Measurements from ENCODE around the gene VTI1A. TPM values are rescaled to one million over a fixed set of nuclear protein-coding genes. Genes with fewer than 3 reads are reported as not detected.

Gene VTI1A
- total and polyA plus RNA-seq, 2 of the 8 experiments (the other 6 are each of a cell fraction or from before 2014, with no cell fraction given): 6.0 to 20.0 TPM

- Histone ChIP-seq H3K79me2 (ENCODE audit: control insufficient read depth in 1 of 2, insufficient read depth in 2 of 2, low read length in 2 of 2) (no peaks in the 10 kb centered on the region), H2BK15ac (ENCODE audit: low read length) (no peak overlapping the region), H3K23me2 (ENCODE audit: low read depth, low read length) (no peaks in the 10 kb centered on the region; the same call in 1 of the 2 replicates), H3K36me3 (ENCODE audit: control insufficient read depth in 2 of 4, insufficient read depth in 4 of 4, low read length in 3 of 4) (no peaks in the 10 kb centered on the region), H3K4ac (replicated peaks; ENCODE audit: insufficient read length, low read depth, low read length) (no peak overlapping the region), H4K20me1 (replicated peaks in 1 of 2; ENCODE audit: control insufficient read depth in 1 of 2, insufficient read depth in 2 of 2, low read length in 2 of 2) (no peaks in the 10 kb centered on the region), H2BK12ac (ENCODE audit: low read depth, low read length) (no peak overlapping the region; the same call in 1 of the 2 replicates), H4K91ac (replicated peaks; ENCODE audit: insufficient read length, low read length) (no peak overlapping the region), H2BK5ac (ENCODE audit: low read depth, low read length) (no peak overlapping the region), H2BK20ac (ENCODE audit: low read length) (no peak overlapping the region), H4K5ac (ENCODE audit: insufficient read length, low read depth, low read length) (no peak overlapping the region), H3K27ac (ENCODE audit: low read depth, low read length) (no peak overlapping the region), H3K9me3 (ENCODE audit: insufficient read depth in 2 of 2, low read depth in 1 of 2, low read length in 1 of 2) (no peaks in the 10 kb centered on the region), H4K8ac (ENCODE audit: extremely low read depth, insufficient read depth, low read length) (no peak overlapping the region), H3K56ac (replicated peaks; ENCODE audit: insufficient read length, low read depth, low read length) (no peak overlapping the region), H3K4me3 (ENCODE audit: extremely low read depth in 1 of 4, insufficient read depth in 2 of 4, low read depth in 3 of 4, low read length in 4 of 4) (no peak overlapping the region), H3K79me1 (ENCODE audit: low read depth, low read length) (no peaks in the 10 kb centered on the region), H3K14ac (ENCODE audit: insufficient read length) (no peak overlapping the region), H3K9ac (replicated peaks in 1 of 4; ENCODE audit: extremely low read depth in 1 of 4, low read depth in 3 of 4, low read length in 3 of 4) (no peak overlapping the region), H3K27me3 (replicated peaks in 1 of 4; ENCODE audit: control insufficient read depth in 3 of 4, extremely low read depth in 1 of 4, insufficient read depth in 3 of 4, low read length in 3 of 4) (no peaks in the 10 kb centered on the region), H3K4me1 (replicated peaks in 1 of 4; ENCODE audit: control insufficient read depth in 3 of 4, insufficient read depth in 4 of 4, low read length in 3 of 4) (peaks cover 0 to 9% (median 6%) of the 10 kb centered on the region in 4 experiments; a peak in 5 of 7 replicates), H2BK120ac (replicated peaks; ENCODE audit: low read depth, low read length) (no peak overlapping the region), H3K4me2 (ENCODE audit: insufficient read depth in 1 of 2, low read depth in 2 of 2, low read length in 2 of 2) (no peak overlapping the region), H3K18ac (ENCODE audit: extremely low read depth, low read length) (no peak overlapping the region), H3K23ac (ENCODE audit: insufficient read length) (no peak overlapping the region), H2AFZ (ENCODE audit: low read length) (no peak overlapping the region), H2AK5ac (ENCODE audit: low read depth, low read length) (peak overlapping the region; percentile 25; the same call in 1 of the 2 replicates)
- 94% methylated on average over 5 of the region's 5 CpGs; no CpG with 5 or more reads in 1 of the 2 experiments for WGBS, 2 experiments (ENCODE audit: extremely low coverage in 1 of 2, insufficient coverage in 1 of 2, insufficient read length in 1 of 2, insufficient replicate concordance in 2 of 2, low coverage in 1 of 2, low lambda C conversion rate in 2 of 2, missing lambda C conversion rate in 1 of 2)
- CTCF ChIA-PET (ENCODE audit: partially characterized antibody): interaction anchor here (0.8 to 1.2 kb wide), 3 partner anchors 12 to 207 kb away, joined by 3 to 5 read pairs (median 3); no protein-coding TSS in a partner anchor
- DNase-seq (ENCODE audit: low read depth in 1 of 2, low spot score in 2 of 2): no peak
- no peak for TF ChIP-seq BCL11A (IDR thresholded peaks at IDR 0.05; ENCODE audit: low read depth in 2 of 2, low read length in 2 of 2)
- no peak for TF ChIP-seq SIRT6 (IDR thresholded peaks at IDR 0.05; ENCODE audit: low read length)
- no peak for TF ChIP-seq KDM5A (IDR thresholded peaks at IDR 0.05; ENCODE audit: low read length)
- no peak for TF ChIP-seq CEBPB (IDR thresholded peaks at IDR 0.05; ENCODE audit: low read depth, low read length)
- TF ChIP-seq SIN3A (conservative IDR thresholded peaks at IDR 0.05 in 1 of 2, IDR thresholded peaks at IDR 0.05 in 1 of 2; ENCODE audit: low read depth in 1 of 2, low read length in 2 of 2): no peak
- TF ChIP-seq, protein P1, sequence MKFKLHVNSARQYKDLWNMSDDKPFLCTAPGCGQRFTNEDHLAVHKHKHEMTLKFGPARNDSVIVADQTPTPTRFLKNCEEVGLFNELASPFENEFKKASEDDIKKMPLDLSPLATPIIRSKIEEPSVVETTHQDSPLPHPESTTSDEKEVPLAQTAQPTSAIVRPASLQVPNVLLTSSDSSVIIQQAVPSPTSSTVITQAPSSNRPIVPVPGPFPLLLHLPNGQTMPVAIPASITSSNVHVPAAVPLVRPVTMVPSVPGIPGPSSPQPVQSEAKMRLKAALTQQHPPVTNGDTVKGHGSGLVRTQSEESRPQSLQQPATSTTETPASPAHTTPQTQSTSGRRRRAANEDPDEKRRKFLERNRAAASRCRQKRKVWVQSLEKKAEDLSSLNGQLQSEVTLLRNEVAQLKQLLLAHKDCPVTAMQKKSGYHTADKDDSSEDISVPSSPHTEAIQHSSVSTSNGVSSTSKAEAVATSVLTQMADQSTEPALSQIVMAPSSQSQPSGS (IDR thresholded peaks at IDR 0.05; ENCODE audit: low read length): no peak
- TF ChIP-seq GABPA (IDR thresholded peaks at IDR 0.05; ENCODE audit: borderline replicate concordance, insufficient read depth, low read length): no peak
- TF ChIP-seq ASH2L (IDR thresholded peaks at IDR 0.05; ENCODE audit: low read length): no peak
- no peak for TF ChIP-seq POLR2A (IDR thresholded peaks at IDR 0.05; ENCODE audit: control extremely low read depth in 1 of 2, low read depth in 2 of 2, low read length in 2 of 2)
- no peak for TF ChIP-seq RXRA (IDR thresholded peaks at IDR 0.05; ENCODE audit: insufficient read depth, low read depth, low read length)
- TF ChIP-seq CBX5 (IDR thresholded peaks at IDR 0.05; ENCODE audit: low read depth, low read length): no peak
- no peak for TF ChIP-seq BACH1 (IDR thresholded peaks at IDR 0.05; ENCODE audit: low read length)
- TF ChIP-seq RBBP5 (IDR thresholded peaks at IDR 0.05; ENCODE audit: borderline replicate concordance, low read depth, low read length): no peak
- FAIRE-seq: no peak
- POLR2A ChIA-PET (ENCODE audit: partially characterized antibody): no interaction called here
Observed at GRCh38 chr10:112765717-112766235, 318.8 kb downstream of the VTI1A start.
